ENCODE results near the gene VEGFB.
"Not testable (repeated sequence)": the region's sequence is repeated elsewhere in the genome, so short reads cannot be mapped to it uniquely, and the experiment has no call there.

The VEGFB gene

DNA sequence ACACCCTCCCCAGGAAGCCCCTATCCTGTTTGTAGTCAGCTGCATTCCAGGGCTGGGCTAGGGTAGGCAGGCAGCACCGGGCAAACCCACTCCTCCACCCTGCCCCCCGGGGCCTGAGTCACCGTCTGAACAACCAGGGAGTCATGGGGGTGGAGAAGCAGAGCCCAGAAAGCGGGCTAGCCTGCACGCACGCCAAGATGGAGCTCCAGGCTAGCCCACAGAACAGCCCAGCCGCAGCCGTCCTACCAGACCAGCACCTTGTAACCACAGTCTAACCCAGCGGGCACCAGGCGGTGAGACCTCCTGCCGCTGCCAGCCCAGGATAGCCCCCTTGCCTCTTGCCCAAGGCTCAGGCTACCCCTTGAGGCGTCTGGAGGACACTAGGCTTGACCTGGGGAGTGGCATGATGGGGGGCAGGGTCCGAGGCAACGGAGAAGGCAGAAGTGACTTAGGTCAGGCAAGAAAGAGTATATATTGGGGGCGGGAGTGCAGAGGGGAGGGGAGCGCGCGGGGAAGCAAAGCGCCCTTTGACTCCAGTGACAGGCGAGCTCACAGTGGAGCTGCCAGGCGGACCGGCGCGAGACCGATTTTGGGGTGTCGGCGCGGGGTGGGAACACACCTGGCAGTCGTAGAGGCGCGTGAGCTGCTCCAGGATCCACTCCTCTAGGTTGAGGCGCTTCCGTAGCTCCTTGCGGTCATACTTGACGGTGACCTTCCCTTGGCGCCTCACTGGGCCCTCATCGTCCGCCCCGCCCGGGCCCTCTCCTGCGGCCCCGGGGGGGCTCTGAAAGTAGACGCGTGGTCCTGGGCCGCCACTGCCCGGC lies 11.6 kb downstream of the VEGFB start:
- Histone ChIP-seq H3K9ac (ENCODE audit: low read depth in 1 of 2, low read length in 2 of 2) (peak overlapping the region; percentile 84), H3K9me3 (ENCODE audit: control insufficient read depth in 2 of 2, low read length in 2 of 2) (no peaks in the 10 kb centered on the region), H3K4me3 (ENCODE audit: low read length in 2 of 2) (peak overlapping the region; percentile 91), H3K27me3 (ENCODE audit: control insufficient read depth in 2 of 2, insufficient read depth in 2 of 2, low read length in 2 of 2) (no peaks in the 10 kb centered on the region), H3K36me3 (ENCODE audit: control insufficient read depth in 2 of 2, insufficient read depth in 2 of 2, low read length in 2 of 2) (peaks cover 7 to 8% of the 10 kb centered on the region in 2 donors), H3K27ac (ENCODE audit: low read depth in 2 of 2, low read length in 2 of 2) (peak overlapping the region; percentile 93), H3K4me1 (ENCODE audit: control insufficient read depth in 2 of 2, insufficient read depth in 2 of 2, low read length in 2 of 2) (peaks cover 36 to 41% of the 10 kb centered on the region in 2 donors)

DNA sequence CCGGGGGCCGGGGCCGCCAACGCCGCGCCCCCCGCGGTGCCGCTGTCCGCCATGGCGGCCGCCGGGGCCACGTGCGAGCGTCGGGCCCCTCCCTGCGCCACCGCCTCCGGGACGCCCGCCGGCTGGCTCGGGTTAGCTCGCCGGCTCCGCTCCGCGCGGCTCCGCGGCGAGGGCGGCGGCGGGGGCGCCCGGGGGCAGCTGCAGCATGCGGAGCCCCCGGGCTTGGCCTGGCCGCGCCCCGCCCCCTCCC lies 12.2 kb downstream of the VEGFB start:
- not testable (repeated sequence) for H3K36me3 ChIP-seq (ENCODE audit: control insufficient read depth in 2 of 2, insufficient read depth in 2 of 2, low read length in 2 of 2); H3K9me3 ChIP-seq (ENCODE audit: control insufficient read depth in 2 of 2, low read length in 2 of 2); H3K27me3 ChIP-seq (ENCODE audit: control insufficient read depth in 2 of 2, insufficient read depth in 2 of 2, low read length in 2 of 2)
- peaks cover 37 to 43% of the 10 kb centered on the region in 2 donors for H3K4me1 ChIP-seq (ENCODE audit: control insufficient read depth in 2 of 2, insufficient read depth in 2 of 2, low read length in 2 of 2)
- H3K4me3 ChIP-seq (ENCODE audit: low read length in 2 of 2), result peak overlapping the region; percentile 91
- peak overlapping the region; percentile 93 to 95 for H3K27ac ChIP-seq (ENCODE audit: low read depth in 2 of 2, low read length in 2 of 2)
- peak overlapping the region in 1 of 2 donors; percentile 84 for H3K9ac ChIP-seq (ENCODE audit: low read depth in 1 of 2, low read length in 2 of 2)

DNA sequence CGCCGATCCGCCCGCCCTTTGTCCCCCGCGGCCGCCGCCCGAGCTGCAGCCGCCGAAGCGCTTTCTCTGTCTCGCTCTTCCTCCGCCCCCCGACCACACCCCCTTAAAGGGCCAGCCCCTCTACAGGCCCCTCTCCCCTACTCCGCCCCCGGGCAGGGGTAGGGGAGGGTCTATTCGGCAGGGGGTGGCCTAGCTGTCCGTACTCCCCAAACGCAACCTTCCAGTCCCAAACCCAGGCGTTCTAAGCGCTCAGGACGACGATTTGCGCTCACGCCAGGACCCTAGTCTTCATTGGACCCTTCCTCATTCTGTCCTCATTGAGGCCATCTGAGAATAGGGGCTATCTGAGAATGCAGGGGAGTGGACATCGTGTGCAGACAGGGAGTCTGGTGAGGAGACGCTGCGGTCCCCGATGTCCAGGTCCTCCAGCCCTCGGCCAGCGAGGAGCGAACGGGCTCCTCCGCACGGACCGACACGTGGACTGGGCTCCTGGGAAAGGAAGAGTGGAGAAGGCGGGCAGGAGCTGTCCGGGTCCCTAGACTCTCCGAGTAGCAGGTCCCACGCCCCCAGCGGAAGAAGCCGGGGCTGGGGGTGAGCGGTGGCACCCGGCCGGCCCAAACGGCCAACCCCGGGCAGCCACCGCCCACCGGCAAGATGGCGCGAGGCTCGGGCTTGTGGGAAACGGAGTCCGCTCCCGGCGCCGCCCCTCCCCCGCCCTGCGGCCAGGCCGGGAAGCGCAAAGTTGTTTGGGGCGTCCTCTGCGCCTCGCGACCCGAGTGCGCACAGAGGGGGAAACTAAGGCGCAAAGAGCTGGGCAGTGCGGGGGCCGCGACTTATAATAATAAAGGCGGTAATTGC lies 12.7 kb downstream of the VEGFB start, which contains the start of gene PPP1R14B:
Gene PPP1R14B, minus strand, starts transcription at position 73 of the 858 bp plus-strand sequence. CDS start 270 bp downstream, outside the sequence.
- no peaks in the 10 kb centered on the region for H3K9me3 ChIP-seq (ENCODE audit: control insufficient read depth in 2 of 2, low read length in 2 of 2)
- H3K9ac ChIP-seq (ENCODE audit: low read depth in 1 of 2, low read length in 2 of 2), result peak within 1 kb of the TSS; percentile 86 to 89
- H3K4me1 ChIP-seq (ENCODE audit: control insufficient read depth in 2 of 2, insufficient read depth in 2 of 2, low read length in 2 of 2), result peaks cover 38 to 44% of the 10 kb centered on the region in 2 donors
- peak within 1 kb of the TSS; percentile 95 to 97 for H3K4me3 ChIP-seq (ENCODE audit: low read length in 2 of 2)
- H3K27me3 ChIP-seq (ENCODE audit: control insufficient read depth in 2 of 2, insufficient read depth in 2 of 2, low read length in 2 of 2), result no peaks in the 10 kb centered on the region
- peak within 1 kb of the TSS; percentile 93 to 95 for H3K27ac ChIP-seq (ENCODE audit: low read depth in 2 of 2, low read length in 2 of 2)
- peaks cover 7 to 8% of the 10 kb centered on the region in 2 donors for H3K36me3 ChIP-seq (ENCODE audit: control insufficient read depth in 2 of 2, insufficient read depth in 2 of 2, low read length in 2 of 2)

DNA sequence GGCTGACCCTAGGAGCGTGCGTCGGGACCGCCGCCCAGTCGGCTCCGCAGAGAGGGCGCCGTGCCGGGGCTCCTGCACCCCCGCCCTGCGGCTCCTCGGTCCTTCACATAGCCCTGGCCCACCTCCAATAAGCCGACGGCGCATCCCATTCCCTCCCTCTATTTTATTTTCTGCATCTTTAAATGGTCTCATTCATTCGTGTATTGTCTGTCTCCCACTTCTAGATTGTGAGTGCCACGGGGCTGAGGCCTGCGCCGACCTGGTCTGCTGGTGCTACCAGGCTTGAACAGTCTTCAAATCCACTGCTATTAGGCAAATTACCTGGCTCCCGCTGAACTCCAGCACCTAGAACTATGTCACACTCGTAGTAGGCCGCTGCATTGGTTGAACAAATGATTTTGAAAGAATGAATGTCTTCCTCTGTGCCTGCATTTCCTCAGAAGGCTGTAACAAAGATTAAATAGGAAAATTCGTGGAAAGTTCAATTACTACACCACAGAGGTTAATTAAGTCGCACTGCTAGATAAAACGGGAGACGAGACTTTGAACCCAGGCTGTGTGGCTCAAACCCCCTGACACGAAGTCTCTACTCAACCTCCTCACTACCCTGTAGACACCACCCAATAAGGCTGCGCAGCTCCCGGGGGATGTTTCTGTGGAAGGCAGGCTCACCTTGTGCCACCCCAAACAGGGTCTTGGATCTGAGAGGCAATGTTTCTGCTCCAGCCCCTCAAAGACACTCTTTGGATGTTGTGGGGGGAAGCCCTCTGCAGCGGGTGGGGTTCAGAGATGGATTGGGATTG lies 13.5 kb downstream of the VEGFB start:
- Histone ChIP-seq H3K9me3 (ENCODE audit: control insufficient read depth in 2 of 2, low read length in 2 of 2) (no peaks in the 10 kb centered on the region), H3K4me3 (ENCODE audit: low read length in 2 of 2) (peak overlapping the region; percentile 95 to 97), H3K27ac (ENCODE audit: low read depth in 2 of 2, low read length in 2 of 2) (peak overlapping the region; percentile 92 to 95), H3K27me3 (ENCODE audit: control insufficient read depth in 2 of 2, insufficient read depth in 2 of 2, low read length in 2 of 2) (no peaks in the 10 kb centered on the region), H3K4me1 (ENCODE audit: control insufficient read depth in 2 of 2, insufficient read depth in 2 of 2, low read length in 2 of 2) (peaks cover 35 to 42% of the 10 kb centered on the region in 2 donors), H3K9ac (ENCODE audit: low read depth in 1 of 2, low read length in 2 of 2) (peak overlapping the region; percentile 86 to 89), H3K36me3 (ENCODE audit: control insufficient read depth in 2 of 2, insufficient read depth in 2 of 2, low read length in 2 of 2) (peaks cover 7% of the 10 kb centered on the region in 2 donors)

DNA sequence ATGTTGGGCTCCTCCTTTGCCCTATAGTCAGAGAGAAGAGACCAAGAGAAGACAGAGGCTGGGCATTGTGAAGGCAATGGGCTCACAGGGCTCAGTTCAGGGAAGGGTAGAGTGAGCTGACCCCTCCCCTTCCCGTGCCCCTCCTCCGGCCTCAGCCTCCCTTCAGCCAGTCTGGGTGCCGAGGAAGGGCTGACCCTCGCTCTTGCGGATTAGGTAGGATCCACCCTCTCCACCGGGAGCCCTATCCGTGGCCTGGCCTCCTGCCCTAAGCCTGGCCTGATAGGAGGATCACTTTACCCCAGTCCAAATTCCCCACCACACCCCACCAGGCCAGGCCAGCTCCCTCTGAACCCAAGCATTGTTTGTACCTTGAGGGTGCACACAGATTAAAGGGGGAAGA lies 14.2 kb downstream of the VEGFB start:
- H3K9me3 ChIP-seq (ENCODE audit: control insufficient read depth in 2 of 2, low read length in 2 of 2), result no peaks in the 10 kb centered on the region
- H3K27me3 ChIP-seq (ENCODE audit: control insufficient read depth in 2 of 2, insufficient read depth in 2 of 2, low read length in 2 of 2), result no peaks in the 10 kb centered on the region
- peaks cover 38 to 42% of the 10 kb centered on the region in 2 donors for H3K4me1 ChIP-seq (ENCODE audit: control insufficient read depth in 2 of 2, insufficient read depth in 2 of 2, low read length in 2 of 2)
- H3K4me3 ChIP-seq (ENCODE audit: low read length in 2 of 2), result no peak overlapping the region
- no peak overlapping the region for H3K9ac ChIP-seq (ENCODE audit: low read depth in 1 of 2, low read length in 2 of 2)
- peaks cover 1 to 2% of the 10 kb centered on the region in 2 donors for H3K36me3 ChIP-seq (ENCODE audit: control insufficient read depth in 2 of 2, insufficient read depth in 2 of 2, low read length in 2 of 2)
- H3K27ac ChIP-seq (ENCODE audit: low read depth in 2 of 2, low read length in 2 of 2), result no peak overlapping the region

DNA sequence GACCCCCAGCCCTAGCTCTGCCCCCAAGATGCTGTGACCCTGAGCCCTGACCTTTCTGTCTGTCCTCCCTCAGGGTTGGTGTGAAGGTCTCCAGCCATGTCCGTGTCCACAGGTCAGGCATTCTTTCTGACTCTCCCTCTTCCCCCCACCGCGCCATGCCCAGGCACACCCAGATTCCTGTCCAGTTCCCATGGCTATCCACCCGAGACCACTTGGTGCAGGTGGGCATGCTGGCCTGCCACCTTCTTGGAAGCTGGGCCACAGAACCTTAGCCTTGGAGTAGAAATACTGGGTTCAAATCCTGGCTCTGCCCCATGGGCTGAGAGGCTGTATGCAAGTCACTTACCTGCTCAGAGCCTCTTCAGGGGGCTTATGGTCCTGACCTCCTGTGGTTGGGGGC lies 14.7 kb downstream of the VEGFB start:
- Histone ChIP-seq H3K4me1 (ENCODE audit: control insufficient read depth in 2 of 2, insufficient read depth in 2 of 2, low read length in 2 of 2) (peaks cover 41 to 42% of the 10 kb centered on the region in 2 donors), H3K4me3 (ENCODE audit: low read length in 2 of 2) (no peak overlapping the region), H3K9ac (ENCODE audit: low read depth in 1 of 2, low read length in 2 of 2) (no peak overlapping the region), H3K27ac (ENCODE audit: low read depth in 2 of 2, low read length in 2 of 2) (no peak overlapping the region), H3K27me3 (ENCODE audit: control insufficient read depth in 2 of 2, insufficient read depth in 2 of 2, low read length in 2 of 2) (no peaks in the 10 kb centered on the region), H3K36me3 (ENCODE audit: control insufficient read depth in 2 of 2, insufficient read depth in 2 of 2, low read length in 2 of 2) (no peaks in the 10 kb centered on the region), H3K9me3 (ENCODE audit: control insufficient read depth in 2 of 2, low read length in 2 of 2) (no peaks in the 10 kb centered on the region)

DNA sequence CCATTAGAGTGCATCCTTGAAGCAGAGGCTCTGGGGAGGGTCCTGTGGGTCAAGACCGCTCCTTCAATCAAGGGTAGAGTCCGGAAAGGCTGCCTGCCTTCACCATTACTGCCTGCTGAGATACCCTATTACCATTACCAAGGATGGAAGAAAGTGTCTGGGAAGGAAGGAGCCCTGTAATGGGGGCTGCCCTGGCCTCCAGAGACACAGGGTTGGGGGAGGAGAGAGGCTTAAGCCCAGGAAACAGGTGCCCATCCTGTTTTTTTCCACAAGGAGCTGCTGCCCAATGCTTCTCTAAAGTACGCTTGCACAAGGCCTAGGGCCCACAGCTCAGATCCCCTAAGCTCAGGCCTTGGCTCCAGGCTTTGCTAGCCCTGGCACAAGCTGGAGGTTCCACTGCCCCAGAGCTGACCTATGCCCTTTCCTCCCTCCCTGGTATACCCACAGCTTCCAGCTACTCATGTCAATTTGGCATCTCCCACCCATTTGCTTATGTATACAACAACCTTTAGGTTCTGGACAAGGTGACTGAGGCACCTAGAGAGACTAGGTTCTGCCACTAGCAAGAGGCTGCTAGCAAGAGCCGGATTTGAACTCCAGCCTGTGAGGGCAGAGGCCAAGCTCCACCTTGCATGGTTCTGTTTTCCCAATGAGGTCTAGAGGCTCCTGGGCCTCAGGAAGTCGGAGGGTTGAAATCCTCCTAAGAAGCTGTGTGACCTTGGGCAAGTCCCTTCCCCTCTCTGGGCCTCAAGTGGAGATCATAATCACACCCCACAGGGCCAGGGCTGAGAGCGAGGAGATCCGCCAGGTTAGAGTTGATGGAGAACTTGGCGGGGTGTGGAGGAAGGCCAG lies 15.4 kb downstream of the VEGFB start:
- no peak overlapping the region for H3K9ac ChIP-seq (ENCODE audit: low read depth in 1 of 2, low read length in 2 of 2)
- H3K27ac ChIP-seq (ENCODE audit: low read depth in 2 of 2, low read length in 2 of 2), result no peak overlapping the region
- H3K4me3 ChIP-seq (ENCODE audit: low read length in 2 of 2), result no peak overlapping the region
- peaks cover 4% of the 10 kb centered on the region in 2 donors for H3K36me3 ChIP-seq (ENCODE audit: control insufficient read depth in 2 of 2, insufficient read depth in 2 of 2, low read length in 2 of 2)
- no peaks in the 10 kb centered on the region for H3K9me3 ChIP-seq (ENCODE audit: control insufficient read depth in 2 of 2, low read length in 2 of 2)
- peaks cover 41 to 42% of the 10 kb centered on the region in 2 donors for H3K4me1 ChIP-seq (ENCODE audit: control insufficient read depth in 2 of 2, insufficient read depth in 2 of 2, low read length in 2 of 2)
- H3K27me3 ChIP-seq (ENCODE audit: control insufficient read depth in 2 of 2, insufficient read depth in 2 of 2, low read length in 2 of 2), result no peaks in the 10 kb centered on the region

DNA sequence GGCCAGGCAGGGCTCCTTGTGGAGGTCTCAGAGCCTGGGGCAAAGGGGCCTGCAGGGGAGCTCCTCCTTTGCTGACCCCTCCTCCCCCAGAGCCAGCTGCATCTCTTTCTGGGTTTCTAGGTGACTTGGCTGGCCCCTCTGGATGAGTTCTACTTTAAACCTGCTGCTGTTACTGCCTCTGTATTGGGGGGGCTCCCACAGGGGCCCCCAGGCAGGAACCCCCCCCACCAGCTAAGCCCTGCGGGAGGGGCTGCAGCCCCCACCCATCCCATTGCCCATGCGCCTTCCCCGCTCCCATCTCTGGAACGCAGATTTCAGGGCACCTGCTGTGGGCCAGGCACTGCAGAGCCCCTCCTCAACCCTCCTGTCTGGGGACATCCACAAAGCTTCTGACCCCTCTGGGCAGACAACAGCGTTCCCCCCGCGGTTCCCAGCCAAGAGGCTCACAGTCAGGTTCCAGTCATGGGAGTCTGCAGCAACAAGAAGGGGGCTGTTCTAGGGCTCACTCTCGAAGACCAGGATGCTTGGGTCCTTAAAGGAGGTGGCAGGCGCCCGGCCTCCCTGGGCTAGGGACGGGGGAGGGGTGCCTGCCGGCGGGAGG lies 16.1 kb downstream of the VEGFB start:
- H3K27me3 ChIP-seq (ENCODE audit: control insufficient read depth in 2 of 2, insufficient read depth in 2 of 2, low read length in 2 of 2), result no peaks in the 10 kb centered on the region
- H3K4me3 ChIP-seq (ENCODE audit: low read length in 2 of 2), result peak overlapping the region; percentile 73
- peaks cover 11% of the 10 kb centered on the region in 2 donors for H3K36me3 ChIP-seq (ENCODE audit: control insufficient read depth in 2 of 2, insufficient read depth in 2 of 2, low read length in 2 of 2)
- H3K4me1 ChIP-seq (ENCODE audit: control insufficient read depth in 2 of 2, insufficient read depth in 2 of 2, low read length in 2 of 2), result peaks cover 35 to 36% of the 10 kb centered on the region in 2 donors
- no peak overlapping the region for H3K27ac ChIP-seq (ENCODE audit: low read depth in 2 of 2, low read length in 2 of 2)
- H3K9ac ChIP-seq (ENCODE audit: low read depth in 1 of 2, low read length in 2 of 2), result peak overlapping the region in 1 of 2 donors; percentile 76
- H3K9me3 ChIP-seq (ENCODE audit: control insufficient read depth in 2 of 2, low read length in 2 of 2), result no peaks in the 10 kb centered on the region

Data from mucosa of rectum (tissue), 2 donors.